HPDE6-E6E7 (cell line): ENCODE data around the gene DLX3.

Experiments used
- DNase-seq: peaks from one replicate; pipeline ENCODE4 v3.0.0; 2011; ENCODE audit warnings: missing footprints; ENCODE audit errors: extremely low spot score

Gene DLX3

DNA sequence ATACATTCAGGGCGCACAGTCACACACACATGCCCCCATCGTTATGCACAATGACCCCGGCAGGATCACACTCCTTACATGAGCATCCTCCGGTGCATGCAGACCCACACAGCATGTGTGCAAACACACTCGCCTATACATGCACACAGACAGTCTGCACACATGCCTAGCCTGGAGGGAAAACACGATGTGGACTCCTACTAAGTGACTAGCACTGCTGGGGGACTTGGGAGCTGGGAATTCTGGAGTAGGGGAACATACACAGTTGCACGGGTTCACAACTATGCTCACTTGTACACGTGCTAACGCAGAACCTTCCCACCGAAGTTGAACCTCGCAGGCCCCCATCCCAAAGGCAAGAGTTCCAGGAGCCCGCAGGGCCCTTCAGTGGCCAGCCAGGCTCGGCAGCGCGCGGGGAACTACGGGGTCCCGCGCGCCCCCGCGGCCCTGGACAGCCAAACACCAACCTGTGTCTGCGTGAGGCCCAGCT lies 2.0 kb downstream of the DLX3 start:
- no peak for DNase-seq

DNA sequence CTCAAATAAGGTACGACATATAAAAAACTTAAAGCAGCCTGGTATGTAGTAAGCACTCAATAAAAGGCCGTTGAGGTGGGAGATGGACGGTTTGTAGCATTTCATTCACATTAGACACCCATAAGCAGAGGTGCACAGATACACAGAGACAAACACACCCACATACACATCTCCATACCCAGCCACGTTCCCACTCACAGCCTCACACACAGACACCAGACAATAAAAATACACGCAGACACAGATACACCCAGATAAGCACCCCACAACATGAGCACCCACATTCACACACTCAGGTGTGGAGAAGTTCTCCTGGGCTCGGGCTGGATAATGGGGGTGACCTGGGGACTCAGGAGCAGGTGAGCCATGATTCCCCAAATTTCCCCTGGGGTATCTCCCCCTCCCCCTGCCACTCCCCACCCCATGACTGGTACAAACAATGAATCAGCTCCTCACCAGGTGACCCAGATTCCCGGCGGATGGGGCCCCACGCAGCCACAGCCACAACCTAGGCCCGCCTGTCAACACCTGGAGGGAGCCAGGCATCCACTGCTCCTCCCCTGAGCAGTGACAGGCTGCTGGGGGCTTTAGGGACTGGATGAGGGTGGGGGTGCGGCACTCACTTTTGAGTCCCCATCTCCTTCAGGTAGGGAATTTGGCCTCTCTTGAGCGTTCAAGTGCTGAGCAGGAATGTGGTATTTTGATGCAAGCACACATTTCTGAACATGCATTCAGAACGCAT lies 2.7 kb downstream of the DLX3 start:
- DNase-seq: no peak

DNA sequence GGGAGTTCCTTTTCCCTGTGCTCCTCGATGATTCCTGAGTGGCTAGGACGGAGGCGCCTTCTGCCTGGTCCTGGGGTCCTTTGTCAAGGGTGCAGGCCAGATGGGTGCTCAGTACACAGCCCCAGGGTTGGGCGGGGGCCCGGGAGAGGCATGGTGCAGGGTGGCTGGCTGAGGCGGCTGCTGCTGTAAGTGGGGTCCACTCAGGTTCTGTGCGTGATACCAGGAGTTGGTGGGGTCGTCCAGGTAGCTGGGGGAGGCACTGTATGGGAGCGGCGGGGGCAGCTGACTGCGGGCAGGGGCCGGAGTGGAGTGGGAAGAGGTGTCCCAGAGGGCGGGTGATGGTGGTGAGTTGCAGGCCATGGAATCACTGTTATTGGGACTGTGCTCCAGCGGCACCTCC lies 3.6 kb downstream of the DLX3 start:
- no peak for DNase-seq

DNA sequence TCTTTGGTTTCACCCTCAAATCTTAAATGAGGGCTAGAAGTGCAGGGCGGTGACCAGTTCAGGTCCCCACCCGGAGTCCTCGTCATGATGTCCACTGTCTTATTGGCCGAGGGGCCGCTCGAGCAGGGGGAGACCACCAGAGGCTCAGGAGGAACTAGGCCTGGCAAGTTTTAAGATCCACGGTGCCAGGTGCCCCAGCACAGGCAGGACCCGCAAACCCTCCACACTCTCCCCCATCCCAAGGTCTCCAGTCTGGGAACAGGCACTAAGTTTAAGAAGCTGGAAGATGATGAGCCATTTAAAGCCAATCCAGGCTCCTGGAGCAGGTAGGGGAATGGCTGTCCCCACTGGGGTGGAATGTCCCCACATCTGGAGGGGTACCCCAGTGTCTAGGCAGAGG lies 4.1 kb downstream of the DLX3 start:
- no peak for DNase-seq

DNA sequence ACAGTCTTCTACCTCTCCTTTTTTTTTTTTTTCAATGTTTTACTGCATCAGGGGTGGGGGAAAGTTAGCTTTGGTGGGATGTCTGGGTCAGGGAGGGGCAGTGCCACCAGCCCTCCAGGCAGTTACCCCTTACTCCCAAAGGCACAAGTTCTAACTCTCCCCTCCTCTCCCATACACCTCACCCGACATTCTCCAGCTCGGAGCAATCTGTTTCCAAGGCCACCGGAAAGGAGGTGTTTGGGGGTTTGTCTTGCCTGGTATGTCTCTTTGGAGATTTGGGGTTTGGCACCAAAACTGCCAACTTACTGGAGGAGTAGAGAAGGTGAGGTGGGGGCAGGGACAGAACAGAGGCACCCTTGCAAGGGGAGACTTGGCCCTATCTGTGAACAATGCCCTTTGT lies 4.7 kb downstream of the DLX3 start:
- DNase-seq: no peak

DNA sequence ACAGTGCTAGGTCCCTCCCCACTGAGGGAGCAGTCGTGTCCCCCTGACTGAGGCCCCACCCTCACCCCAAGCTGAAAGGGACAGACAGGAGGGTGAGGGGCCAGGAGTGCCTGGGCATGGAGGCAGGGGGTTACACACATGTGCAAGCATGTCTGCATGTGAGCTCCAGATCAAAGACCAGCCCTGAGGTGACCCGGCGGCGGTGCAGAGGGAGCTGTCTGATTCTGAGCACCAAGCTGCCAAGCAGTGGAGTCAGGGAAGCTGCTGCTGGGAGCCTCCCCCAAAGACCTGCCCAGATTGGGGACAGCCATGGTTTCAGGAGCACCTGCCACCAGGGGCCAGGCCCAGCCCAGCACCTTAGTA lies 5.5 kb downstream of the DLX3 start:
- DNase-seq: no peak

DNA sequence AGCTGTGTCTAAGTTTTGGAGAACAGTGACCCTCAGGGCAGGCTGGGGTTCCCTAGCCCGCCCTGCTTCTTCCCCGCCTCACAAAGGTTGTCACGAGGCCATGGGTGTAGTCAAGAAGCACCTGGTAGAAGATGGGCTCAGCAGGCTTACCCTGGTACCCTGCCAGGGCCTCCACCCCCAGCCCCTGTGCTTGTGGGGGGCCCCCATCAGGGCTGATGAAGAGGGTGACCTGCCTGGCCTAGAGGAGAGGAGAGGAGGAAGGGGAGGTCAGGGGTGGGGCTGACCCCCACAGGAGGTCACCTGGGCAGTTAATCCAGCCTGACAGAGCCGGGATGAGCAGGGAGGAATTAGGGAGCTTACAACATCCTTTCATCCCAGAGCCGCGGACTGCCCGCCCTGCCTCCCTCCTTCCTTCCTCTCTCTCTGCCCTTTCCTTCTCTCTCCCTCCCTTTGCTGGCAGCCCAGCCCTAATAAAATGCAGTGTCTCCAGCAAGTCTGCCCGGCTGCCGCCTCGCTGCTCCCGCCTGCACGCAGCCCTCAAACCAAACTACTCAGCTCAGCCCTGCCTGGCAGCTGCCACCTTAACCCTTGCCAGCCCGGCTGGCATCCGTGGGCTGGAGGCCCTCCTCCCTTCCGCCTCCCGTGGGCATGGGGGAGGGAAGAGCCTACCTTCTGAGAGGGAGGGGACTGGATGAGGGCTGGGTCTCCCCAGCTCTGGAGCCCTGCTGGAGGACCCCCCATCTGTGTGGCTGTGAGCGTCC lies 7.2 kb downstream of the DLX3 start:
- no peak for DNase-seq

DNA sequence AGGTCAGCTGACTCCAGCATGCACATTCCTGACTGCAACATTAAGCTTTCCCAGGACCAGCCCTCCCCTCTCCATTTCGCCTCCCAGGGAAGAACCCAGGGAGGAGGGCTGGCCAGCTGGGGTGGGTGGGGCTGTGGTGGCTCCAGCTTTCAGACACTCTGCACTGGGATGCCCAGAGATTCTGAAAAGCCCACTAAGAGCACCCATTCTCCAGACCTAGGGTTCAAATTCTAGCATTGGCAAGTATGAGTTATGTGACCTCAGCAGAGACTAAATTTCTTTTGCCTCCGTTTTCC lies 7.8 kb downstream of the DLX3 start:
- DNase-seq: no peak

DNA sequence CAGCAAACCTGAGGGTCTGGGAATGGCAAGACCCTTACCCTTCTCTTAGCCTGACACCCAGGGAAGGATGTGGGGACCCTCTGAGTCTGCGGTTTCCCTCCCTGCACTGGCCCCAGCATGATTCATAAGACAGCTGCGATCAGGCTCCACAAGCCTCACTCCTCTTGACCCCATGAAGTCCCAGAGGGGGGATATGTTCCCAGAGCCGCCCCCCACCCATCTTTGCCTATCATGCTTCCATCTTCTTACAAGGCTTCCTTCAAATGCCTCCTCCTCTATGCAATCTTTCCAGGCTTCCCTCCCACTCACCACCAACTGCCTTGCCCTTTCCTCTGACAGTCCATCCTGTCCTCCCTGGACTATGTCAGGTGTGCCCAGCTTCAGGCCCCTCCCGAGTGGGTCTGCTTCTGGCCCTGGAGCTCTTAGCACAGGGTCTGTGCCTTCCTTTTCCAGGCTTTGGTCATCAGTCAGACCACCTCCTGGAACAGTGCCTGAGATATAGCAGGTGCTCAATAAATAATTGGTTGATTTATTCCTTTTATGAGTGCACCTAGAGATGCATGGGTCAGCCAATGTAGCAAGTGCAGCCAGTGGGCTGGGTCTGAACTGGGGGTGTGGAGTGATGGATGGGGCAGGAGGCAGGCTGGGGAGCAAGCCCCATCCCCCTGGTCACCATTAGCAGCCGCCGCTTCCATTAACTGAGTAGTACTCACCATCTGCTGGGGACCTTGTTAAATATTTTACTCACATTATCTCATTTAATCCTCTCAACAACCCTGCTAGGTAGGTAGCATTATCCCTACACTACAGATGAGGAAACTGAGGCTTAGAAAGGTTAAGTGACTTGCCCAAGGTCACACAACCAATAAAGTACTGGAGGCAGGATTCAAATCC lies 8.4 kb downstream of the DLX3 start:
- no peak for DNase-seq

DNA sequence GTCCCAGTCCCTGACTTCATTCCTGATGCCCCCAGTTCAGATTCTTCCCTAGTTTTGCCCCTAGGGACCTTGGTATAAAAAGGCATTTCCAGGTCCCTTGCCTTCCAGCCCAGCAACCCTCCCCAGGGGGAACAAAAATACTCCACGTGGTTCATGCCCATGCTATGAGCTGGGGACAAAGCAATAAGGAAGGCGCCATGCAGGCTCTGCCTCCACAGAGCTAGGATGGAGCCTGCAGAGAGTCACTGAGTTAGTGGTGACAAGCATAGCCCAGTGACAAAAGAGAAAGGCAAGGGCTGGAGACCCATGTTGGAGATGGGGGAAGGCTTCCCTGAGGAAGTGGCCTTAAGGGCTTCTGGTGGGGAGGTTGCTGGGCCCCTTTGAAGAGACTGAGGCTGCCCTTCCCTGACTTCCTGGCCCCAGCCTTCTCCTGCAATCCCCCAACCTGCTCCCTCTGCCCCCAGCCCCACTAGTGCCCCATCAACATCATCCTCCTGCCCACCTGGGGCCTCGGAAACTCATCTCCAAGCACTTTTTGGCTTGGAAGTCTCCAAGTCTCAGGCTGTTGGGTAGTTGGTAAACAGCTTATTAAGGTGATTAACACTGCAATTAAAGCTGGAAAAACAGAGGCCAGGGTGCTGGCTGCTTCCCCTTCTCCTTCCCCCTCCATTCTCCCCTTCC lies 9.6 kb downstream of the DLX3 start:
- DNase-seq: no peak

DNA sequence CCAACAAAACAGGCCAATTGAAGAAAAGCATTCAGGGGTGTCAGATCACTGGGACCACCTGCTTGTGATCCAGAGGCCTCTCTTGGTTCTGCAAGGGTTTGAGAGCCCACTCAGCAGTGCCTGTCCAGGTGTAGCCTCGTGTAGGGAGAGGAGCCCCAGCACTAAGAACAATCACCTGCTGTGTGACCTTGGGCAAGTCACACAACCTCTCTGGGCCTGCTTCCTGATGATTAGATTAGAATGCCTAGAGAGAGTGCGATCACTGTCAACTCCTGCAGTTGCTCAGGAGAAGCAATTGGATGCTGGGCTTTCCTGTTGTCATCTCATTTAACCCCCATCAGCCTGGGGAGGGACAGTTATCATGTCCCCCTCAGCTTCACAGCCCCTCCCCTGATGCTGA lies 10.2 kb downstream of the DLX3 start:
- no peak for DNase-seq

DNA sequence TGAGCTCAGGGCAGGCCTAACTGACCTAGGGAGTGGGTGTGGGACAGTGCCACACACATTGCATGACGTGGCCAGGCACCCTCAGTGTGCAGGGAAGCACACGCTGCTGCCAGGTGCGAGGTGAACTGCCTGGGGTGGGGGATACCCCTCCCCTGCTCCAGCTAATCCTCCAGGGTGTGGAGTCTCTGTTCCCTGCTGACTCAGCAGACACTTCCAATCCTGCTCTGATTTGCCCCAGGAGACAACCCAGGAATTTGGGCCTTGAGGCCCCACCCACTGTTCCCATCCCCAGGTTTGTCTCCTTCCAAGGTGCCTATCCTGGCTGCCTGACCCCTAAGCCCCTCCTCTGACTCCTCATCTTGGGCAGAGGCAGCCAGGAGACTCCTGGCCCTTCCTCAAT lies 10.7 kb downstream of the DLX3 start:
- DNase-seq: no peak

DNA sequence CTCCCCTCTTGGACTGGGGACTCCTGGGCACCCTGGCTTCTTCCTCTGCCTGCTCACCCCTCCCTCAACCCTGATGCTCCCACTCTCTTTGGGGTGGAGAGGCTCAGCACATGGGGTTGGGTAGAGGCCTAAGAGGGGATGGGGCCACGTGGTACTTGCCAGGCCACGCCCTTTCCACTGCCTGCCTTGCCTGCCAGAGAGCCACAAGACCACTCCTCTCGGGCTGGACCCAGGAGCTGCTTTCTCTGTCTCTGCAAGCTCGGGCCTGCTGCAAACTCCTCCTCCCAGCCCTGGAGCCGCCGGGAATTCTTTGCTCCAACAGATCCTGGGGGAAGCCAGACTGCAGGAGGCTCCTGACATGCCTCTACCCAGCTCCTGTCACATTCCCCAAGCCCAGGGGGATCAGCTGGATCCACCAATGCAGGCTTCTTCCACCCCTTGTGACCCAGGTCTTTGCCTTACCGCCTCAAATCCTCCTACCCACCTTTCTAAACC lies 14.3 kb downstream of the DLX3 start:
- no peak for DNase-seq

DNA sequence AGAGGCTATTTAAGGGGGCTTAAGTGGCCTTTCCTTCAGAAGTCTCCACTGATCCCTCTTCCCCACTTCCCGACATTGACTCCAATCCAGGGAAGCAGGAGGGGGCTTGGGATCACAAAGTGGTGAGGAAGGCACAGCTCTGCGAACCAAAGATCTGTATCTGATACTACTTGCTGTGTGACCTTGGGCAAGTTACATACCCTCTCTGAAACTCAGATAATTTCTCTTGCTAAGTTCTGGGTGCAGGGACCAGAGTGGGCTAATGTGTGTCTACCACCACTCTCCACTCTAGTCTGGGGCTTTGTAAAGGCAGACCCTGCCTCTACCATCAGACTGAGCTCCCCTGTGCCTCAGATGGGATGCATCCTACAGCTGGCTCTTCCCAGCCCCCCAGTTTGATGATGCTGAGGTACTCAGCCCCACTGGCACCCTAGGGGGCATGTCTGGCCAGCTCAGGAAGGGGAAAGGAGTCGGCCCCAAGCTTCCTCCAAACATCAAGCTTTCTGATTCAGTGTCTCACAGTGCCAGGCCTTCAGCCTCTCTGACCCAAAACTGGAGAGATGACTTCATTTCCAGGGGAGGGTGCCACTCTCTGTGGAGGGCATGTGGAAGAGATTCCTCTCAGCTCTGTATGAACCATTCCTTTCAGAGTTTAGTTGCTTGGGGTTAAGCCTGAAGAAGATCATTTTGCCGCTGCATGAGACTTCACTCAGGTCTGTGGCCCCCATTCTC lies 15.1 kb downstream of the DLX3 start:
- DNase-seq: no peak

DNA sequence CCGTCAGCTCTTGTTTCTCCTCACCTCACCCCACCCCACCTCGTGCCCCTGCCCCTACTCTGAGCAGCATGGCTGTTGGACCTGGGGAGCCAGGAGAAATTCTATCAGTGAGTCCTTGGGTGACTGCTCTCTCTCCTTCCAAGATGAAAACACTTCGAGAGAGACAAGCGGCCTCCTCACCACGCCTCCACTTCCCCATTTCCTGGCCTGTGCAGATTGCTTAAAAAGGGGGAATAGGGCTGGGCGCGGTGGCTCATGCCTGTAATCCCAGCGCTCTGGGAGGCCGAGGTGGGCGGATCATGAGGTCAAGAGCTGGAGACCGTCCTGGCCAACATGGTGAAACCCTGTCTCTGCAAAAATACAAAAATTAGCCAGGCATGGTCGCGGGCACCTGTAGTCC lies 16.5 kb downstream of the DLX3 start:
- no peak for DNase-seq

DNA sequence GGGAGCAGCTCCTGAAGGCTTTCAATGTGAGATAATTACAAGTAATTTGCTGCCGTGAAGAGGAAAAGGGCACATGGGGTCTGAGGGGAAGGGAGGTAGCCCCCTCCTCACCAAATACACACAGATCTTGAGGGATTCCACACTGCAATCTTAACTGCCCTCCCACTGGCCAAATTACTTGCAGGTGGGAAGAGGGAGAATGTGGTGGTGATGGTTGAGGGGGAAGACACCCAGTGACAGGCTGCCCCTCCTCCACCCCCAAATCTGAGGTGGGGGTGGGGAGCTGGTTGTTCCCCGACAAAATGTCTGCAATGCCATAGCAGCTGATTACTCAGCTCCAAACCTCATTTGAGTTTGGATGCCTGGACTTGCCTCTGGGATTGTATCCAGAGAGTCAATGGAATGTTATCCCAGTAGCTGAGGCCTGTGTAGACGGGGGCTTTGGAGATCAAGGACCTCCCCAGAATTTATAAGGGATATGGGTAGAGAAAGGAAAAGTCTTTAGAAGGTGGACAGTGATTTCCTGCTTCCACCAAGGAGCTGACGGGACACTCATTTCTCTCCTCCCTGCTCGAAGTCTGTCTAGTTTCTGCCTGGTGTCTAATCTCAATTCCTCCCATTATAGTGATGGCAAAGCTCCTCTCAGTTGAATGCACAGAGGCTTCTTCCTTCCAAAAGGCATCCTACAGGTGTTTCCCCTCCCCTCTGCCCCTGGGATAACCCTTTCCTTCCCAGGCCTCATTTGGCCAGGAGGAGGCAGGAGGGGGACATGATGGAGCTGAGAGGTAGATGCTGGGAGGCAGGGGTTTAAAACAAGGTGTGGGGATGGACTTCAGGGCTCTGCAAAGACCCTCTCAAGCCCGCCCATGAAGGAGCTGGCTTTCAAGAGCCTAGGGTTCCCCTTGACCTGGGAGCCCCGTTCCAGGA lies 17.3 kb downstream of the DLX3 start:
- no peak for DNase-seq

DNA sequence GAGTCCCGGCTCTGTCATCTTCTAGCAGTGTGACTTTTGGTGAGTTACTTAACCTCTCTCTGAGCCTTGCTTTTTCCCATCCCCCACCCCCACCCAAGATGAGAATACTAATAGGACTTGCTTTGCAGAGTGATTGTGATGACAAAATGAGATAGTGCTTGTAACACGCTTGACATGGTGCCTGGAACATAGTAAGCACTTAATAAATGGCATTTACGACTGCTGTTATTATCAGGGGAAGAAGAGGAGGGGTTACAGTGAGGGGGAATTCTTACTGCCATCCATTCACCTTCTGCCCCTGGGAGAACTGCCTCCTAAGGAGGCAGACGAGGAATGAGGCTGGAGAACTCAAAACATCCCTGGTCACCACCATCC lies 18.2 kb downstream of the DLX3 start:
- DNase-seq: no peak

DNA sequence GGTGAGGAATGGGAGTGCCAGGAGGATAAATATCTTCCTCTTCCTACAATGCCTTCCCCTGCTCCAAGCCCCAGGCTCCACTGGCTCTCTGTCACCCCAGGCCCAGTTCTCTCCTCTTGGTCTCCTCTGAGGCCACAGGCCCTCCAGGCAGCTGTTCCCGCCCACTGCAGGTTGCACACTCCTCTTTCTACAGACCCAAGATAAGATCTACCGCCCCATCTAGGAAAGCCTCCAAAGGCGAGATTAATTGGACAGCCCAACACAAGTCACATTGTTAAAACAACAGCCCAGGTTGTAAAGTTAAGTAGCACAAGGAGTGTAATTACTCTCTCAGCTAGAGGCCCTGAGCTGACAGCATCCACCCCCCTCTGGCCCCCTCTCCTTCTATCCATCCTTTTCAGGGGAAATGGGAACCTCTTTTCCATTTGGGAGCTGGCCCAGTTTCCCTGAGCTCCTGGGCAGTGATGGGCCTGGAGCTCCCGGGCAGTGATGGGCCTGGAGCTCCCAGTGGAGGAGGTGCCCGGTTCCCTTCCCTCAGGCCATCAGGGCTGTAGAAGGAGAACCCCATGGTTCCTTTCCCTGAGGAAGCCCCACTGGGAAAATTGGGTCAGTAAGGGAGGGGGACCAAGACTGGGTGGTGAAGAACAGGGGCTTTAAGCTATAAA lies 18.7 kb downstream of the DLX3 start:
- no peak for DNase-seq

DNA sequence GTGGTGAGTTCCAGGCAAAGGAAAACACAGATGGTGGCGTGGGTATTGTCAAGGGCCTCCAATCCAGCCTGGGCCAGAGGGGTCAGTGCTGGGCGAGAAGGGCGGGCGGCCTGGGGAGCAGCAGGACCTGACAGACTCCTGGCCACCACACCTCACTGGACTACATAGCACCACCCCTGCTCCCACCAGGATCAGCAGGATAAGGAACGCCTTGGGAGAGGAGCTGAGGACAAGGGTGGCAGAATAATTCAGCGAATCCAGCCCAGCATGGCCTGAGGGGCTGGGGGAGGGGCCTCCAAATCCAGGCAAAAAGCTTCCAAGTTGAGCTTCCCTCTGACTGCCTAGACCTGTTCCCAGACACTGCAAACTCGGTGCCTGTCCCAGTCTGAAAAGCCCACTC lies 19.5 kb downstream of the DLX3 start:
- DNase-seq: no peak

DNA sequence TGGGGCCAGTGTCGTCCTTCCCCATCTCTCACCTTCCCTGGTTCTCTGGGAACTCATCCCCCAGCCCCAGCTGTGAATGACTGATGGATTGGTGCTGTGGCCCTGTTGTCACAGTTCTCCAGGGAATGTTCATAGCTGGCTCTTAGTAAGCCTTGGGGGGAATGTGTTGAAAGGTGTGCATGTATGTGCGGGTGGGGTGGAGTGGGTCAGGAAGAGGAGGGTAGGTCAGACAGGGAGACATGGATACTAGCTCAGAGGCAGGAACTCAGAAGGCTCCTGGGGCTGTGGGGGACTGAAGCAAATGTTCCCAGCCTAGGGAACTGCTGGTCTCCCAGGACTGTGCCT lies 21.8 kb downstream of the DLX3 start:
- no peak for DNase-seq
